GM19023 (cell line): Measurements from ENCODE around the gene MYO1G.
A peak's percentile ranks its signal among the peaks of the same experiment; 100 is the strongest.
"Not testable (repeated sequence)": the region's sequence is repeated elsewhere in the genome, so short reads cannot be mapped to it uniquely, and the experiment has no call there.

Experiments used
- ATAC-seq: cut with Tn5 transposase; IDR thresholded peaks from one replicate; pipeline ENCODE4 v1.9.1; 2021; ENCODE audit warnings: mild to moderate bottlenecking, moderate library complexity; ENCODE audit not compliant: unreplicated experiment

The MYO1G gene

GRCh38 chr7:44978511-44979366 is at the start of gene MYO1G:
Gene MYO1G, minus strand, starts transcription at chr7:44979015. Its CDS starts 54 bp downstream, at chr7:44978961.
- peak; percentile 63 for ATAC-seq

- no peak for ATAC-seq
These were observed 49.5 kb upstream of the MYO1G start for GRCh38 chr7:45028138-45028919.

- ATAC-seq, result no peak
These were observed 48.9 kb upstream of the MYO1G start for GRCh38 chr7:45027774-45028114.

- no peak for ATAC-seq
These were observed 48.4 kb upstream of the MYO1G start for GRCh38 chr7:45026984-45027773.

GRCh38 chr7:45026013-45026412 is 47.2 kb upstream of the MYO1G start:
- ATAC-seq, result no peak

- ATAC-seq, result not testable (repeated sequence)
These were observed 46.7 kb upstream of the MYO1G start for GRCh38 chr7:45025473-45025872.

GRCh38 chr7:45024126-45024744 is 45.4 kb upstream of the MYO1G start:
- ATAC-seq, result no peak

- peak; percentile 85 for ATAC-seq
These were observed 42.9 kb upstream of the MYO1G start for GRCh38 chr7:45021604-45022296.

GRCh38 chr7:45020915-45021314 is 42.1 kb upstream of the MYO1G start:
- no peak for ATAC-seq

- ATAC-seq, result no peak
These were observed 38.4 kb upstream of the MYO1G start for GRCh38 chr7:45017253-45017652.

- ATAC-seq, result no peak
These were observed 36.5 kb upstream of the MYO1G start for GRCh38 chr7:45015313-45015712.

- ATAC-seq, result no peak
These were observed 34.7 kb upstream of the MYO1G start for GRCh38 chr7:45013465-45013967.

GRCh38 chr7:45007571-45008328 is 28.9 kb upstream of the MYO1G start:
- peak; percentile 84 for ATAC-seq

GRCh38 chr7:45007106-45007505 is 28.3 kb upstream of the MYO1G start:
- no peak for ATAC-seq

- no peak for ATAC-seq
These were observed 25.0 kb upstream of the MYO1G start for GRCh38 chr7:45003789-45004188.

- no peak for ATAC-seq
These were observed 23.0 kb upstream of the MYO1G start for GRCh38 chr7:45001826-45002225.

- ATAC-seq, result peak; percentile 27
These were observed 22.4 kb upstream of the MYO1G start for GRCh38 chr7:45001138-45001694.

- ATAC-seq, result peak; percentile 6
These were observed 21.5 kb upstream of the MYO1G start, which contains the start of gene CCM2 for GRCh38 chr7:45000093-45001032. Gene CCM2, plus strand, starts transcription at chr7:45000201. Its CDS starts 133 bp downstream, at chr7:45000334.
